GM06990 (cell line): Measurements from ENCODE around the gene AK5.

Experiments used
- DNase-seq: peaks from one replicate; pipeline ENCODE4 v3.0.0-alpha.2; 2011; ENCODE audit not compliant: insufficient read length; ENCODE audit errors: extremely low read depth
- H3K27me3 ChIP-seq: replicated peaks from 2 replicates; pipeline ENCODE4 v1.6.0; 2011; ENCODE audit warnings: low read length; ENCODE audit not compliant: control insufficient read depth, insufficient read depth
- H3K36me3 ChIP-seq: 2 replicates; pipeline ENCODE4 v1.5.1; 2011; ENCODE audit warnings: low read length; ENCODE audit not compliant: control insufficient read depth, insufficient read depth
- H3K4me3 ChIP-seq: replicated peaks from 2 replicates; pipeline ENCODE4 v1.5.1; 2011; ENCODE audit warnings: low read depth, mild to moderate bottlenecking, control low read depth, low read length
- CTCF ChIP-seq: IDR thresholded peaks from 2 replicates; pipeline ENCODE4 v1.5.1; 2011; ENCODE audit warnings: low read length, control low read depth, mild to moderate bottlenecking, inconsistent platforms; ENCODE audit not compliant: insufficient read depth, poor library complexity, severe bottlenecking

Gene AK5

GRCh38 chr1:77536813-77537212 is 255.0 kb downstream of the AK5 start:
- no peak for TF ChIP-seq CTCF
- Histone ChIP-seq H3K27me3 (no peaks in the 10 kb centered on the region; the same call in 1 of the 2 replicates), H3K36me3 (no peaks in the 10 kb centered on the region), H3K4me3 (no peak overlapping the region)
- no peak for DNase-seq

- no peak for TF ChIP-seq CTCF
- no peak for DNase-seq
- Histone ChIP-seq H3K36me3 (no peaks in the 10 kb centered on the region), H3K4me3 (no peak overlapping the region), H3K27me3 (no peaks in the 10 kb centered on the region; the same call in 1 of the 2 replicates)
These were observed 257.2 kb downstream of the AK5 start for GRCh38 chr1:77538956-77539518.

- no peak for DNase-seq
- H3K27me3 ChIP-seq: no peaks in the 10 kb centered on the region; the same call in 1 of the 2 replicates
- no peak overlapping the region for H3K4me3 ChIP-seq
- no peak for TF ChIP-seq CTCF
- H3K36me3 ChIP-seq: no peaks in the 10 kb centered on the region
These were observed 257.8 kb downstream of the AK5 start for GRCh38 chr1:77539519-77540142.

GRCh38 chr1:77540501-77541161 is 258.8 kb downstream of the AK5 start:
- no peak for DNase-seq
- Histone ChIP-seq H3K4me3 (no peak overlapping the region), H3K27me3 (no peaks in the 10 kb centered on the region), H3K36me3 (no peaks in the 10 kb centered on the region)
- no peak for TF ChIP-seq CTCF

GRCh38 chr1:77541162-77541545 is 259.3 kb downstream of the AK5 start:
- DNase-seq: no peak
- Histone ChIP-seq H3K27me3 (no peaks in the 10 kb centered on the region), H3K4me3 (no peak overlapping the region), H3K36me3 (no peaks in the 10 kb centered on the region)
- no peak for TF ChIP-seq CTCF
